NCI-H146 treated with DMSO at 0.1 percent for 48 hours (cell line): Measurements from ENCODE around the gene SAP25.

Experiments used
- DNase-seq: peaks from one replicate; lab custom pipeline; 2025; ENCODE audit not compliant: unreplicated experiment; lab: John Stamatoyannopoulos, UW

SAP25 gene

DNA sequence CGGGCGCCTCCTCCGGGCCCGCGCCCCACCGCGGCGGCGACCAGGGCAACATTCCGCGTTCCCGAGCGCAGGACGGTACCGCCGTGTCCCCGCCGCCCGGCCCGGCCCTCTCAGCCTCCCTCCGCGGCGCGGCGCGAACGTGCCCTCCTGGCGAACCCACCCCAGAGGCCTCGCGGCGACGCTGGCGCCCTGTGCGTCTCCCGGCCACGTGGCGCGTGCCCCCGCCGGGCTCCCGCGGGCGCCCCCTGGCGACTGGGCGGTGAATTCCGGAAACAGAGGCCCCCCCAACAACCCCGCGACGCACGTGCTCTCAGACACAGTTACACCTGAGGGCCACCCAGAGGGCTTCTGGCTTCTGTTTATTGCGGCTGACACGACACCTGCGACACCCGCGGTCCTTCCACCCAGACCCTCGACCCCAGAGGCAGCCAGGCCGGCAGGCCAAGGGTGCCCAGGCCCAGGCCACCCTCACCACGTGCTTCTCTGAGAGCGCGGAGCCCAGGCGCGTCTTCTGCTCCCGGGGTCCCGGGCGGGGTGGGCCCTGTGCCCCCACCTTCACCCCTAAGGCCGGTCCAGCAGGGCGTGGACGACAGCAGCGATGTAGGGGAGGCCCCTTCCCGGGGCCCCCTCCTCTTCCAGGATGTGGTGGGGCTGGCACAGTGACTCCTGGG lies at the start of gene SAP25:
Gene SAP25 (minus strand): TSS at position 210 of the 671 bp plus-strand sequence. CDS start 158 bp downstream, at position 52.
- DNase-seq, result no peak

DNA sequence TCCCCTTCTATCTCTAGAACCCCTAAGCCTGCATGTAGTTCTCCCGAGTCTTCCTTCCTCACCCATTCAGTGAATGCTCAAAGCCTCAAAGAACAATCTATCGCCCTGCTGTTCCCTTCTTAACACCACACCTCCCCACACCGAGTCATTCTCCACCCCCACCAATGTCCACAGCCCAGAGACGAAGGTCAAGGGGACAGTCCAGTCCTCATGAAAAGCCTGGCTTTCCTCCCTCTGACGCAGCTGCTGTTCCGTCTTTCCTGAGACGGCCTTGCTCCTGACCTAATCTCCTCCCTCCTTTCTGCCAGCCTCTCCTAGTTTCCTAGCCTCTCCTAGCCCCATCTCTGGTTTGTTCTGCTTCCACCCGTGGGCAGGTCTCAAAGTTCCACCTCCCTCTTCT lies 47.9 kb upstream of the SAP25 start:
- no peak for DNase-seq

DNA sequence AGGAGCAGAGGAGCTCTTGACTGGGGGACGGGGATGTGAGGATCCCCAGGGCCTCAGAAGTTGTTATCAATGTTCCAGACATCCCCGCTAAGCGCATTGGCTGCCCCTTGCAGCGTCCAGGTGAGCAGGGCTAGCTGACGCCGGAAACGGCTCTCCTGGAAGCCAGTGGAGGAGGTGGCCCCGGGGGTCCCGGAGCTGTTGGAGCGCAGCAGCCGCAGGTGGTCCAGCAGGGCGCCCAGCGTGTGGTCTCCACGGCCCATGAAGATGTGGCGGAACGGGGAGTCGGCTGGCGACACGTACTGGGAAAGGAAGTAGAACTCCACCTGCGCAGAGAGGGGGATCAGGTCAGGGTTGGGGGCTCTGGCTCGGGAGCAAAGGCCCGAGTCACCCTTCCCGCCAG lies 47.1 kb upstream of the SAP25 start:
- no peak for DNase-seq

DNA sequence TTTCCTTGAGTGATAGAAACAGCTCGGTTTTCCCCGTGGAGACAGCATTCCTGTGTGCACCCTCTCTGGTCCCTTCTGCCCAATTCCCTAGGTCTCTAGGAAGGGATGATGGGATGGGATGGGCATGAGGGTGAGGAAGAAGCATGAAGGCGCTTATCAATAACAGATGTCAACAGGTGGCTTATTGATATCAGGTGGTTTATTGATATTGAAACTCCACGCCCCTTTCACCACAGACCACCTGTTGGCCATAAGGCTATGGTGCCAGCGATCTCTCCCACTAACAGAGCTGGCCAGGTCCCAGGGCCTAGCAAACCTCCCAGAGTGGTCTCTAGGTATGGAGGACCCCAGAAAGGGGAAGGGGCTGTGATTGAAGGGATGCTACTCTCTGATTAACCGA lies 46.5 kb upstream of the SAP25 start:
- no peak for DNase-seq

DNA sequence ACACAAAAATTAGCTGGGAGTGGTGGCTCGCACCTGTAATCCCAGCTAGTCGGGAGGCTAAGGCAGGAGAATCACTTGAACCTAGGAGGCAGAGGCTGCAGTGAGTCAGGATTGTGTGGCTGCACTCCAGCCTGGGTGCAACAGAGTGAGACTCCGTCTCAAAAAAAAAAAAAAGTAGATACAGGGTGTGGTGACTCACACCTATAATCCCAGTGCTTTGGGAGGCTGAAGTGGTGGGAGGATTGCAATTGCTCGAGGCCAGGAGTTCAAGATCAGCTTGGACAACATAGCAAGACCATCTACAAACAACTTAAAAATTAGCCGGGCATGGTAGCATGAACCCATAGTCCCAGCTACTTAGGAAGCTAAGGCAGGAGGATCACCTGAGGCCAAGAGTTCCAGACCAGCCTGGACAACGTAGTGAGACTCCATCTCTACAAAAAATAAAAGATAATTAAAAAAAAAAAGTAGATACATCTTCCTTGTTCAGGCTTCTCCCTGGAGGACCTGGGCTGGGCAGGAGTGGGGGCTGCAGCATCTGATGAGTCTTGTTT lies 40.7 kb upstream of the SAP25 start:
- DNase-seq, result no peak

DNA sequence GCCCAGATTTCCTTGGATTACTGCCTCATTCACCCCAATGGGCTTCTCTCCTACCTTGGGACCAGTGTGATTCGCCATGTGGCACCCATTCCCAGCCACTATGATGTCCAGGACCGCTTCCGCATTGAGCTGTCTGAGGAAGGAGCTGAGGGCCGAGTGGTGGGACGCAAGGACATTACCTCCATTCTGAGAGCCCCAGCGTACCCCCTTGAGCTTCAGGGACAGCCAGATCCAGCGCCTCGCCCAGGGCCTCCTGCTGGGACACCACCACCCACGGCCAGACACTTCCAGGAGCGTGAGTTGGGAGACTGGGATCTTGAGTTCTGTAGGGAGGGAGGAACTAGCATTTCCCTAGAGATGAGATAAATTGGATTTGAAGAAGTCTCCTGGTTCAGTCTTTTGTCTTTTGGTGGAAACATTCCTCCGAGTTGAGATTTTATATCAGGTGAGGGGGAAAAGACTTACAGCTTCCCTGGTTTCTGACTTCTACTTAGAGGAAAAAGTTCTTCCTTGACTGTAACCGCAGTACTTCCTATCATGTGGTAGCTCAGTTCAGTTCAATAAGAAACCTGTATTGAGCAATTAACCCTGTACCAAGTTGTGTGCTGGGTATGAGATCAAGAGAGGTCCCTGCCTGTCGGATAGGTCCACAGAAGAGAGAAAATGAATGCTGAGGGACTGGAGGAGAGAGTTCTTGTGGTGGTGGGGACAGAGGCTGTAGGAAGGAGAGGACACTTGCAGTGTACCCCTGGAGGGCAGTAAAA lies 39.9 kb upstream of the SAP25 start:
- DNase-seq, result no peak

DNA sequence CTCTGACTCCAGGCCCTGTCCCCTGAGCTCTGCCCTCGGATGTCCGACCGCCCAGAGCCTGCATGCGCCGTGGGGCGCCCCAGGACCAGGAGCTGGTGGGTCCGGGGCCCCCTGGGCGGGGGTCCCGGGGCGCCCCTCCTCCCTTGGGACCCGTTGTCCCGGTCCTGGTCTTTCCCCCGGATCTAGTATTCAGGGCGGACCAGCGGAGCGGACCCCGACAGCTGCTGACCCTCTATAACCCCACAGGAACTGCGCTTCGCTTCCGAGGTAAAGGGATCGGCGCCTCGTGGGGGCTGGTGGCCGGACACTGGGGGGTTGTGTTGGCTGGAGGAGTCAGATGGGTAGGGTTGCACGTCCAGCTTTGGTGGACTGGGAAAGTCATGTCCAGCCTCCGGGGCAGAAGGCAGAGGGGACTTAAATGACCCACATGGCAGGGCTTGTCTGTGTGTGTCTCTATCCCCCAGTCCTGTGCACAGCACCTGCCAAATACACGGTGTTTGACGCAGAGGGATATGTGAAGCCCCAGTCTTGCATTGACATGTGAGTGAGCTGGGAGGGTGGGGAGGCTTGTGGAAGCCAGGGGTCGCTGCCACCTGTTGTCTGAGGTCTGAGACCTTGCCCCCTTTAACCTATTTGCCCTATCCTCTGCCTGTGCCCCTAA lies 39.2 kb upstream of the SAP25 start:
- DNase-seq, result no peak

DNA sequence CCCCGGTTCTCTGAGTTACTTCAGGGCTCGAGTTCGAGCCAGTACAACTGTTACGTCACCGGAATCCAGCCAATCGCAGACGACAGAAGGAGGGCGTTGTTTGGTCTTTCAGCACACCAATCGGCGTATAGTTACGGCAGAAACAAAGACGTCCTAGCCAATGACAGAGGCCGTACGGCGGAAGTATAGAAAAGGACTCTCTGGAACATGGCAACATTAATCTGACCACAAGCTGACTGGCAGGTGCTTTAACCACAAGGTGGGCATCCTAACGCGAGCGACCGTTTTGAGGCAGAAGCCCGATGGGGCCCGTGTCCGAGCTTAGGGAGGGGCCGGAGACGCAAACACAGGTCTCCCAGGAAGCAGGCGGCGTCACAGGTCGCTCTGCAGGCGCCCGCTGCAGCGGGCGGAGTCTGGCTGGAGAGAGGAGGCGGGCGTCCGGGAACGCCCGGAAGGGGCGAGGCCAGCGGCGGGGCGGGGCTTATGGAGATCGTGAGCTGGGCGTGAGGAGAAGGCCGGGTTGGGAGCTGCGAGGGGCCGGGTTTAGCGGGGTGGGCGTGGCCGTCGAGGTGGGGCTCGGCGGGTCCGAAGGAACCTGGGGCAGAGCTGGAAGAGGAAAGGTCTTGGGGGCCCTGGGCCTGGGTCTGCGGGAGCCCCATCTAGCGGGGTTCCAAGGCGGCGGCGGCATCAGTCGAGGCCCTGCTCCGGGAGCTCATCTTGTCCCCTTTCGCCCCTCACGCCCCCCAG lies 38.5 kb upstream of the SAP25 start, which contains the start of gene MOSPD3:
Gene MOSPD3 (plus strand): TSS at position 558 of the 747 bp plus-strand sequence. CDS start 252 bp downstream, outside the sequence.
- DNase-seq, result peak; percentile 98

DNA sequence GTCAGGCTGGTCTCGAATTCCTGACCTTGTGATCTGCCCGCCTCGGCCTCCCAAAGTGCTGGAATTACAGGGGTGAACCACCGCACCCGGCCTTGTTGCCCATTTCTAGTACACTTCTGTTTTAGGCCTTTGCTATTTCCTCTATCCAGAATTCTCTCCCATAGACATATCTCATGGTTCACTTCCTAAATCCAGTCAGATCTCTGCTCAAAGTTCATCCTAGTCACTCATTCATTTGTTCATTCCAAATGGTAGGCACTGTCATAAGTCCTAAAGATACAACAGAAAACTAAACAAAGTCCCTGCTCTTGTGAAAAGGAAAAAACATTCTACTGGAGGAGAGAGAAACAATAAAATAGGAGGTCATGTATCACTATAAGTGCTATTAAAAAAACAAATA lies 36.3 kb upstream of the SAP25 start:
- no peak for DNase-seq

DNA sequence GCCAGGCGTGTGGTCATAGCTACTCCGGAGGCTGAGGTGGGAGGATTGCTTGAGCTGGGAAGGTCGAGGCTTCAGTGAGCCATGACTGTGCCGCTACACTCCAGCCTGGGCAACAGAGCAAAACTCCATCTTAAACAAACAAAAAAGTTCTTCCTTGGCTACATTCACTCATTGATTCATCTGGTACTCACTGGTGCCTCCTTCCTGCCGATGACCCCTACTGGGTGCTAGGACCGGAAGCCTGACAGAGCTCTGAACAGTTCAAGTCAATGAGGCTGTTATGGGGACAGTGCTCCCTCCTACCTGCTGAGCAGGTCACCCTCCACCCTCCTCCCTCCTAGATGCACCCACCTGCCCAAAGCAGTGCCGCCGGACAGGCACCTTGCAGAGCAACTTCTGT lies 33.4 kb upstream of the SAP25 start:
- DNase-seq, result no peak

DNA sequence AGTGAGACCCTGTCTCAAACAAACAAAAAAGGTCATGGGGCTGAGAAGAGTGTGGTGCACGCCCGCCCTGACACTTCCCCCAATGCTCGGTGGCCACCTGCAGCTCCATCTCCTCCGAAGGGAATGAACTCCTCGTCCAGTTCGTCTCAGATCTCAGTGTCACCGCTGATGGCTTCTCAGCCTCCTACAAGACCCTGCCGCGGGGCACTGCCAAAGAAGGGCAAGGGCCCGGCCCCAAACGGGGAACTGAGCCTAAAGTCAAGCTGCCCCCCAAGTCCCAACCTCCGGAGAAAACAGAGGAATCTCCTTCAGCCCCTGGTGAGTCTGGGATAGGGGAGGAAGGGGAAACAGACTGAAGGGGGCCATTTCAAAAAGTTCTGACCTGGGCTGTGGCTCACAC lies 32.6 kb upstream of the SAP25 start:
- no peak for DNase-seq

DNA sequence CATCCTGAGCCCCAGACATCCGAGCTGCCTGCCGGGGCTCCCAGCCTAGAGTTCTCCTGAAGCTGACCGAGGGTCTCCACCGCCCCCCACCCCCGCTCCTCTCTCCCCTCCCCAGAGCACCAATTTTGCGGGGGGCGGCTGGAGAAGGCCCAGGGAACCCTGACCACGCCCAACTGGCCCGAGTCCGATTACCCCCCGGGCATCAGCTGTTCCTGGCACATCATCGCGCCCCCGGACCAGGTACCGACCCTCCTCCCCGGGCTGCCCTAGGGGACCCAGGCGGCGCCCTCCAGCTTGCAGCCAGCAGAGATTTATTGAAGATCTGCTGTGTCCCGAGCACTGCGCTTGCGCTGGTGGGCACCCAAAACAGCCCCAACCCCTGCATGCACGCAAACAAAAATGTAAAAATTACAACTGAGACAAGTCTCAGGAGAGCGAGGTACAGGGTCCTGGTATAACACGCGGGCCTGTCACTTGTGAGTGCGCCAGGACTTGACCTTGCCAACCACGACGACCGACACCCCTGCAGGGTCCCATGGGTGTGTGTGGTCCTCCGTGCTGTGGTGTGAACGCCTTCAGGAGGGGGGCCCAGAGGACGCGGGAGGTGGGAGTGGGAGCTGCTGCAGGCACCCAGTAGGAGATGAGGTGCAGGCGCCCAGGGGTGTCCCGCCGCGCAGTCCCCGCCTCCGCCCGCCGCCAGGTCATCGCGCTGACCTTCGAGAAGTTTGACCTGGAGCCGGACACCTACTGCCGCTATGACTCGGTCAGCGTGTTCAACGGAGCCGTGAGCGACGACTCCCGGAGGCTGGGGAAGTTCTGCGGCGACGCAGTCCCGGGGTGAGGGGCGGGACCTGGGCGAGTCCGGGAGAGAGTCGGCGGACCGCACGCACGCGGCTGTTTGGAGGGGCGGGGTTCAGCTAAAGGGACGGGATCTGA lies 31.5 kb upstream of the SAP25 start:
- DNase-seq, result no peak

DNA sequence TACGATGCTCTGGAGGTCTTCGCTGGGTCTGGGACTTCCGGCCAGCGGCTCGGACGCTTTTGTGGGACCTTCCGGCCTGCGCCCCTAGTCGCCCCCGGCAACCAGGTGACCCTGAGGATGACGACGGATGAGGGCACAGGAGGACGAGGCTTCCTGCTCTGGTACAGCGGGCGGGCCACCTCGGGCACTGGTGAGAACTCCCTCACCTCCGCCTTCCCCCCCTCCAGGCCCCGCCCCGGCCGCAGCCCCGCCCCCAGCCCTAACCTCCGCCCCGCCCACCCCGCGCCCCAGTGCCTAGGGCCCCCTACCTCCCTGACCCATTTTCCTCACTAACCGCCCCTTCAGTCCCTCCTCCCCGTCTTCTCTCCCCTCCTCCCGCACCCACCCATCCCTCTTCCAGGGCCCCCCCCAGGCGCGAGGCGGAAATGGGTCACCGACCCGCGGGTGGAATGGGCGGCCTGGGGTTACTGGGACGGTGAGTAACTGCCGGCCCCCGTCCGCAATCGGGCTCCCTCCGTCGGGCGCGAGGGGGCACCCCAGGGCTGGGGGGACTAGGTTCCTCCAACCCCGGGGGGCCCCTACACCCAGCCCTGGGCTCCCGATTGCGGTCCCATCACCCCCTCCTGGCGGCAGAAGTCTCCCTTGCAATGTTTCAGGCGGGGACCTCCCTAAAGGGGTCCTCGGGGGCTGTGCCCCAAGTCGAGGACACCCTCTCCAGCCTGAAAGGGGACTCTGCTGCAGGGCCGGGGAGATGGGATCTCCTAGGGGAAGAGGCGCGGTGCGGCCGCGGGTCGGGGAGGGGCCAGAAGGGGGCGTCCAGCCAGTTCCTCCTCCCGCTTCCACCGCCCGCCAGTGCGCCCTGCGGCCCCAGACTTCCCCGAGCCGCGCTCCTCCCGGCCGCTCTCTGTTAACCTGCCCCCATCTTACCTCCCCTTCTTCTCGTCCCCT lies 30.6 kb upstream of the SAP25 start:
- DNase-seq, result peak; percentile 43

DNA sequence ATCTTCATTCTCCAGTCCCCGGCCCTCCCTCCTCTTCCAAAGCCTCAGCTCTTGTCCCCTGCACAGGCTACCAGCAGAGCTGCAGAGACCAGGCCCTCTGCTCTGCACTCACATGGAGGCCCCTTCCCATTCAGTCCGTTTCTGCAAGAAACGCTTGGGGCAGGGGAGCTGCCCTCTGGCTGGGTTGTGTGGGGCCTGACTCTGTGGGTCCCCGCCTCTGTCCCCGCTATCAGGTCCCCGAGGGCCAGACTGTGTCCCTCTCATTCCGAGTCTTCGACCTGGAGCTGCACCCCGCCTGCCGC lies 30.0 kb upstream of the SAP25 start:
- no peak for DNase-seq

DNA sequence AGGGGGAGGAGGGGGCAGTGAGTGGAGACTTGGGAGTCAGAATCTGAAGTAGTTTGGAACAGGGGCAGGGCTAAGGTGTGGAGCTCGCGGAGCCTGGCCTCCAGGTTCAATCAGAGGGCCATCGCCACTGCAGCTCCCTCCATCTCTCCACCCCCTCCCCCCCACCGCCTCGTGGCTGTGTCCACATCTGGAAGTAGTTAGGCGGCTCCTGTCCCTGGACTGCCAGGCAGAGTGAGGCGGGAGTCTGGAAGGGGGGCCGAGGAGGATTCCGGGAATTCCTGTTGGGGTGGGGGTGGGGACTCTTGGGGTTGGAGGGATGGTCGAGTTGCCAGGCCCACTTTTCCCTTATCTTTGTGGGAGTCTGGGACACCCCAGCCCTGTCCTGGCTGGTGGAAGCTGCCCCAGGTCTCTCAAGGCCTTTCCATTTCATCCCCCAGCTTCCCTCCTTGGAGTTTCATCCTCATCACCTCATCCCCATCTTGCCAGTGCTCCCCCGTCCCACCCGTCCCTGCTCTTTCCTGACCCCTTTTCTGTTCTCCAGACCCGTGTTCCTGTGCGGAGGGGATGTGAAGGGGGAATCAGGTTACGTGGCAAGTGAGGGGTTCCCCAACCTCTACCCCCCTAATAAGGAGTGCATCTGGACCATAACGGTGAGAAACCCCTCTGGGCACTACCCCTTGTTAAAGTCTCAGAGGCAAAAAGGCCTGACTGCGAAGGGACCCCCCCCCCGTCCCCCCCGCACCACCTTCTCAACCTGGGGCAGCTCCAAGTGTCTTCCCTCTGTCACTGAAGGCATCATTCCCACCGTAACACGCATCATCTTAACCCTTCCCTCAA lies 29.4 kb upstream of the SAP25 start:
- no peak for DNase-seq

DNA sequence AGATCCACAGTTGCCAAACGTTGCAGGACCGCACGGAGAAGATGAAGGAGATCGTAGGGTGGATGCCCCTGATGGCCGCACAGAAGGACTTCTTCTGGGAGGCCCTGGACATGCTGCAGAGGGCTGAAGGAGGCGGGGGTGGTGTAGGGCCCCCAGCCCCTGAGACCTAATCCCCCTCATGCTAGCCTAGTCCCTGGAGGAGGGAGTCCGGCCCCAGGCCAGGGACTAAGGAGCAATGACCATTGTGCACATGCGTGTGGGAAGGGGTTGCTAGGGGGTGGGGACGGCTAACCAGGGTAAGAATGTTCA lies 27.0 kb upstream of the SAP25 start:
- no peak for DNase-seq

DNA sequence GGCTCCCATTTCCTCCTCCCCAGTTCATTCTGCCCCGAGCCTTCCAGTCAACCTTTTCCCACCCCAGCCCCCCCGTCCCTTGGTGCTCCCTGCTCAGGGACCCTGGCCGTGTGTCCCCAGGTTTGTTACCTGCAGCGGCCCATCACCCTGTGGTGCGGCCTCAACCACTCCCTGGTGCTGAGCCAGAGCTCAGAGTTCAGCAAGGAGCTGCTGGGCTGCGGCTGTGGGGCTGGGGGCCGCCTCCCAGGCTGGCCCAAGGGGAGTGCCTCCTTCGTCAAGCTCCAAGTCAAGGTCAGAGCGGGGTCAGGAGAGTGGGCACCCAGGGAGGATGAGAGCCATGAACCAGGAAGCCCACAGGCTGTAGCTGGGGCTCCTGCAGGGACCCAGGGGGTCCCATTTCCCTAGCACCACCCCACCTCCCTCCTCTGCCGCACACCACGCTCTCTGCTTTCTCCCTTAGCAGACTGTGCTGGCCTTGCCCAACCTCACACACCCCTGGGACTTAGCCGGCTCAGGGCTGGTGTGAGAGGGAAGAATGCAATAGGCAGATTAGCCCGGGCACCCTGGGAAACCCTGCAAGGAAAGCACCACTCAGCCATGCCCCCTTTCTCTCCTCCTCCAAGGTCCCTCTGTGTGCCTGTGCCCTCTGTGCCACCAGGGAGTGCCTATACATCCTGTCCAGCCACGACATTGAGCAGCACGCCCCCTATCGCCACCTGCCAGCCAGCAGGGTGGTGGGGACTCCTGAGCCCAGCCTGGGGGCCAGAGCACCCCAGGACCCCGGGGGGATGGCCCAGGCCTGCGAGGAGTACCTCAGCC lies 26.4 kb upstream of the SAP25 start:
- no peak for DNase-seq
